GM19467 (cell line): ENCODE data around the gene HHEX.

ENCODE experiments used
- ATAC-seq: cut with Tn5 transposase; IDR thresholded peaks from one replicate; pipeline ENCODE4 v1.9.1; 2021; ENCODE audit warnings: mild to moderate bottlenecking, moderate library complexity; ENCODE audit not compliant: unreplicated experiment

The HHEX gene

DNA sequence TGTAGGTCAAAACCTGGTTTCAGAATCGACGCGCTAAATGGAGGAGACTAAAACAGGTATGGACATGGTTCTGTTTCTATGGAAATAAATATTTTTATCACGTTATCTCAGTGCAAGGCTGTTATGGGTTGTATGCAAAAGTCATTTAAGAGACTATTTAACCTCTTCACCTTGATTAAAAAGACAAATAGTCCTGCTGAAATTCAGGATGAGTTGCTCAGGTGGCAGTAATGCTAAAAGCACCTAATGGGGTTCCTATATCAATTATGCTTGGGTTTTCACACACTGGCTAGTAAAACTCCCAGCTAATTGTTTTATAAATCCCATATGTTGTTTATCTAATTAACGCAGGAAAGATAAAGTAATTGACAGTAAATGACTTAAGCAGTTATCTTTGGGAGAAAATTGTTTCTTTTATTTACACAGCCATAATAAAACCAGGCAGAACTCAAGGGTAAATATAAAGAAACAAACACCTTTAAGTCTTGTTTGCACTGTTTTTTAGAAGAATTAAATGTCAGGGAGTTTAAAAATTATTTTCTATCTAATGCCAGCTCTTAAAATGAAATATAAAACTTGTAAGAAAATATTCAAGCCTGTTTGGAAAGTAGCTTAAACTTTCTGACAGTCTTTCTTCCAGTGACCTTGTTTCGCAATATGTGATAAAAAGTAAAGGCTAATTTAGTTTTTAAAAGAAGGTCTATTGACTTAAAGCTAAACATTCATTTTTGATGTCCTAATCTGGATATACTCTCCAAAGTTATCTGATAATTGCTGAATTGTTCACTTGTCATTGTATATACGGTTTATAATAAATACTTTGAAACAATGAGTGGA, 3.2 kb downstream of the HHEX start:
- no peak for ATAC-seq

DNA sequence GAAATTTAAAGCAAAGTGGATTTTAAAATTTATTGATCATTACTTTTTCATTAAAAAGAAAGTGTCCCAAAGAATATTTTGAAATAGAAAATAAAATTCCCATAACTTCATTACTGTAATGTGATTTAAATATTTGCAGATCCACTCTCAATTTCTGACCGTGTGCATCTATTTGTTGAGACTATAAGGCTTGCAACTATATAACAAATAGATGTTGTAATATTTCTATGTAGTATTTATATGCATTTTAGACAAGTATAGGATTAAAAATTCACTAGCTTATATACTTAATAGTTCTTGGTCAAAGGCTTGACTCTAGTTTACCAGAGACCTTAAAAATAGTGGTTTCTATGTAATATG, 3.8 kb downstream of the HHEX start:
- ATAC-seq = no peak

DNA sequence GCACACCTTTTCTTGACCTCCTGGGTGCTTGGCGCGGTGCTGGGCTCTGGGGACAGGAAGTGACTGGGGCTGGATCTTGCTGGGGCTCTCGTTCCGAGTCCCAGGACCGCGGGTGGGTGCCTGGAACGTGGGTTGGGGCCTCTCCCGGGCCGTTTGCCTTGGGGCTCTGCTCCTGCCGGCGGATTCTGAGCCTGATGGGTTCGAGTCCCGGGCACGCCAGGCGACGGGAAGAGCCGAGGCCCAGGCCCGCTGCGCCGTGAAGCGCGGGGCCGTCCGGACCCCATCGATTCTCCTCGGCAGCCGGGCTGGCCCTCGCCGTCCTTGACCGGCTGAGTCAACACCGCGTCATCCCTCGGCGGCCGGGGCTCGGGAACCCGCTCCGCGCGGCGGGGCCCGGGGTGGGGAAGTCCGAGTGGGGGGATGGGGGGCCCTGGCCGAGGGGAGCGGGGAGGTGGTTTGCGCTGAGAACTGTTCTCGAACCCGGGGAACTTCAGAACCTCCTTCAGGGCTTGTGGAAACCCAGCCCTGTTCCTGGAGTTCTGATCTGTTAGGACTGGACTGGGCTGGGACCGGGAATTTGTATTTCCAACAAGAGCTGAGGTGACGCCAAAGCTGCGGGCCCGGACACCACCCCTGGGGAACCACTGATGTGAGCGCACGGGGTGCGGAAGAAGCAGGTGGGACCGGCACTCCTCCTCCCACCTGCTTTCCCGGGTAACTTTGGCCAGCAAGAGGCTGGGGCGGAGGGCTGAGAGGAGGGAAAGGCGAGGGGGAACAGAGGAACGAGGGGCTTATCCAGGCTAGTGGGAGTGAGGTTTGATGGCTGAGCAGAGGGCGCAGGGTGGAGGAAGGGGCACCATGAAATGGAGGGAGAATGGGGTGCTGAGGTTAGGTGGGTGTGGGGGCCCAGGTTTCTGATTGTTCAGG, 6.2 kb downstream of the HHEX start:
- ATAC-seq = no peak

DNA sequence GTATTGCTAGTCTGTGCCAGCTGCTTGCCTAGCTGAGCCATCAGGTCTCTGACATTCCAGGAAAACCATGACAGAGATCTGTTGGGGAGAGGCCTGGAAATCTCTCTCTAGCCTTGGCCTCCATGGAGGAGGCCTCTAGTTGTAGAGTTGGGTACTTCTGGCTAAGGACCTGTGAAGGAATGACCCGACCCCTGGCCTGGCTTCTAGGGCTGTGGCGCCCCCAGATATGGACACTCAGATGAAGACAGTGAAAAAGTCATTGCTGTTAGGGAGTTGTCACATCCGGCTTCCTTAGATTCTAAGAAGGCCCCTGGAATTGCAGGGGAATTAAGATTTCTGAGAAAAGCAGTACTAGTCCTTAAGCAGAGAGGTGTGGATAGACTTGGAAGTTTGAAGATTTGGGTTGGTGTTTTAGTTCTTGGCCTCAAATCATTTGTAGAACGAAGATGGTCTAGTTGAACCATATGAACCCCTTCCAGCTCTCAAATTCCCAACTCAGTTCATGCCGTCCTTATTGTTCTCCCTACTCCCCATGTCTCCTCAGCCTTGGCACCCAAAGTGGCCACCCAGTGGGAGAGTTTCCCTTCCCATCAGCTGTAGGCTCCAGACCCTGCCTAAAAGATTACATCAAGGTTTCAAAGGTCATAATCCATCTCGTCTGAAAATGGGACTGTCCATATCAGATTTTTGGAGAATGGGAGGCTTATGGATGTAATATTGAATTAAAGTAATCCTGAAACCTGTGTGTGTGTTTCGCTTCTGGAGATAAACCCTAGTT, 7.0 kb downstream of the HHEX start:
- ATAC-seq = no peak

DNA sequence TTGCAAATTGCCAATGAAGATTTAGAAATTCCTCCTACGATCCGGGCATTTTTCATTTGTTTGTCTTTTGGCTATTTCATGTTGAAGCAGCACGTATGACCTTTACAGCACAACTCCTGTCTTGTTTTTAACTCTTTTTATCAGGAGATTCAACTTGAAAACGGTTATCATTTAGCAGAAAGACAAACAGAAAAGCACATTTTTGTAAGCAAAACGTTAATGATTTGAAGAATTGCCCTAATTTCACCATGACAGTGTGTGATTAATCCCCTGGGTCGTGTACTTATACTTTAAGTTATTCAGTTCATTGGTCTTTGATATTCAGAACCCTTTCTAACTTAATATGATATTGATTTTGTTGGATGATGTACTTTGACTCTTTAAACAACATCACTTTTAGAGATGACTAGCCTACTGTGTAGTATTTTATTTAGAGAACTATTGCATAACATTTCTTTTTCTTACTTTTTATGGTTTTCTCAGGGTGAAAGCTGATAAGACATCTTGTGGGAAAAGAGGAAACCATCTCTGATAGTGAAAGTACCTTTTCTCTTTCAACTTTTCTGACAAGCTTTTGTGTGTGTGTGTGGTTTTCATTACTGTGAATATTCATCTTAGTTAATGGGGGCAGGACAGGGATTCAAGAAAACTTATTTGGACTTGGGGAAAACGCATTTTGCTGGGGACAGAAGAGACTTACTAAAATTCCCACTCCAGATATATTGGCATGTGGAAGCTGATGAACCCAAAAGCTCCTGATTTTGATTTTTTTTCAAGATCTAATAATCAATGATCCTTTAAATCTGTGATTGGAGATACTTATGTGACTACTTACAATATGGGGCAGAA, 8.1 kb downstream of the HHEX start:
- ATAC-seq = no peak

DNA sequence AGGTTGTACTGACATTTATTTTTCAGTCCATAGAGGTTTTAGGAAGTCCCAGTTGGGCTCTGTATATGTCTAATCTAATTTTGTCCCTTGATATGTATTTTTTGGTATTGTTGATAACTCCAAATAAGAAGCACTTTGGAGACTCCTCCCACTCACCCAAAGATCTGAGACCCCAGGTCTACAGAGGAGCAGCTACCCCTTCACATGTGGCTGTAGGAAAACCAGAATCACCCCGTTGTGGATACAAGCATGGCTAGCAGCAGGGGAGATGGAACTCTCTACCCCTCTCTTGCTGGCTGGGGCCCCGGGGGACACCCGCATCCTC, 9.4 kb downstream of the HHEX start:
- ATAC-seq = no peak

DNA sequence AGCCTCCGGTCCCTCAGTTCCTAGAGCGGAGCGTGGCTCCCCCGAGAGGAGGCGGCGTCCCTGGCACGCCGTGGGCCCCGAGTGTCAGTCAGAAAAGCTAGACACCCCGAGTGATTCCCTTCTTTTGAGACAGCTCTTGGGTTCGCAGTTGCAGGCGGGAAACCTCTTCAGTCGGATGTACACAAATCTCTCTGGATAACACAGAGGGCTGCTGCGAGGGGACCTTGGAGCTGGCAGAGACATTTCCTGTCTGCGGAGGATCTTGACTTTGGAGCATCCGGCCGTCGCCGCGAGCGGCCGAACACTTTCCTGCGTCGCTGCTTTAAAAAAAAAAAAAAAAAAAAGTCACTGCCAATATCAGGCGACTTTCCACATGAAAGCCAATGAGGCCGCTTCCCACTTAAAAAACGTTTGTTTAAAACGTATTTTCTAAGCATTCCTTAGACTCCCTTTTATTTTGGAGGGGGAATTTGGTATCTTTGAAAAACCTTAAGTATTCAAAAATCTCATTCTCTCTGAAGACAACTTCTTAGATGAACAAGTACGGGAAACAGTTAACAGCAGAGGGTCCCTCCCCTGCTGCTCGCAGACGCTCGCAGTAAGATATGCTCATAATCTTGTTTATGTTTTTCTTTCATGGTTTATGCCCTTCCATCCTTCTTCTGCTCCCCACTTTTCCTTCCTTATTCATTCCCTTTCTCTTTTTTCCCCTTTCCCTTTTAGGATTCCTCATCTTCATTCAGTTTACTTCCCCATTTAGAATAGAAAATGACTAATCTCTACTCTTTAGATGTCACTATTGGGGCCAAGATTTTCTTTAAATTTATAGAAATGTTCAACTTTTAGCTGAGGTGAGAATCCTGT, 10.0 kb downstream of the HHEX start:
- ATAC-seq = no peak

DNA sequence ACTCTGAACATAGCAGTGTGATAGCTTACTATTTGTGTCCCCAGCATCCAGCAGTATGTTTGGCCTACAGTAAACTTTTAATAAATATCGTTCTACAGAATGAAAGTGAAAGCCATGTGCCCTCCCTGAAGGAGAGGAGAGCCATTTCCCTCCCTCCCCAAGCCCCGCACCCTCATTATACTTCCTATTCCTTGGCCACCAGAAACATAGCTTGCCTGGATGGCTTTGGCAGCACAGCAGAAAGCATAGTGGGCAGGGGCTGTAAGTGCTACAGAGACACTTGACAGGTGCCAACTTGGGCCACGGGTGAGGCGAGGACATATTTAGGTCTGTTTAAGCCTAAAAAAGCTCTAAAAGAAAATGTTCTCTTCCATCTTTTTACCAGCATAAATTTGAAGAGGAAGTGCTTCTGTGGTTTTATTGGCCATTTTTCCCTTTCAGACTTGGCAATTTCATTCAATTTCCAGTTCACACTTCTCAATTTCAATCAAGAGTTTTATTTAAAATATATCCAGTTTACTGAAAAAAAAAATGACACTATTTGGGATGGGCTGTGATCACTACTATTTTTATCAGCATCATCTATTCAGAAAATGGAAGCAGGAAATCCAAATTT, 12.7 kb downstream of the HHEX start:
- ATAC-seq = no peak

DNA sequence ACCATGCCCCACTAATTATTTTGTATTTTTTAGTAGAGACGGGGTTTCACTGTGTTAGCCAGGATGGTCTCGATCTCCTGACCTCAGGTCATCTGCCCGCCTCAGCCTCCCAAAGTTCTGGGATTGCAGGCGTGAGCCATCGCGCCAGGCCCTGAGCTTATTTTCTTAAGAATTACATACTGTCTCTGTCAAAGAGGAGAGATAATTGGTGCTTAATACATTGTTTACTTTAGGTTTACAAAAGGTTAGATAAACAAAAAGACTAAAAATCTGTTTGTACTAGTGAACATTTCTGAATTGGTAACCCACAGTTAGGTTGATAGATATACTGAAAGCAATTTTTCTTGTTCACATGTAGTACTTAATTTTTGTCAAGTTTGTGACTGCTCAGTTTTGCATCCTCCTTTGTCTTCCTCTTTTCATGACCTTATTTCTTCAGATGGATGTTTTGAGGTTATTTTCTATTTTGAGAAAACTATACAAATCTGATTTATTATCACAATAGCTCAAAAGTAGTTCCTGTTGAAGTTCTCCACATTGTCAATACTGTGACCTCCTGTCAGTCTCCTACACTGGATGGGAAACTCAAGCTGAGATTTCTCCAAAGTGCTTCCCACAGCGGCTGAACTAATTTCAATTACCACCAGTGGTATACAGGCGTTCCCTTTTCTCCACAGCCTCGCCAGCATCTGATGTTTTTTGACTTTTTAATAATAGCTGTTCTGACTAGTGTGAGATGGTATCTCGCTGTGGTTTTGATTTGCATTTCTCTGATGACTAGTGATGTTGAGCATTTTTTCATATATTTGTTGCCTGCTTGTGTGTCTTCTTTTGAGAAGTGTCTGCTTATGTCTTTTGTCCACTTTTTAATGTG, 22.5 kb downstream of the HHEX start:
- ATAC-seq = no peak

DNA sequence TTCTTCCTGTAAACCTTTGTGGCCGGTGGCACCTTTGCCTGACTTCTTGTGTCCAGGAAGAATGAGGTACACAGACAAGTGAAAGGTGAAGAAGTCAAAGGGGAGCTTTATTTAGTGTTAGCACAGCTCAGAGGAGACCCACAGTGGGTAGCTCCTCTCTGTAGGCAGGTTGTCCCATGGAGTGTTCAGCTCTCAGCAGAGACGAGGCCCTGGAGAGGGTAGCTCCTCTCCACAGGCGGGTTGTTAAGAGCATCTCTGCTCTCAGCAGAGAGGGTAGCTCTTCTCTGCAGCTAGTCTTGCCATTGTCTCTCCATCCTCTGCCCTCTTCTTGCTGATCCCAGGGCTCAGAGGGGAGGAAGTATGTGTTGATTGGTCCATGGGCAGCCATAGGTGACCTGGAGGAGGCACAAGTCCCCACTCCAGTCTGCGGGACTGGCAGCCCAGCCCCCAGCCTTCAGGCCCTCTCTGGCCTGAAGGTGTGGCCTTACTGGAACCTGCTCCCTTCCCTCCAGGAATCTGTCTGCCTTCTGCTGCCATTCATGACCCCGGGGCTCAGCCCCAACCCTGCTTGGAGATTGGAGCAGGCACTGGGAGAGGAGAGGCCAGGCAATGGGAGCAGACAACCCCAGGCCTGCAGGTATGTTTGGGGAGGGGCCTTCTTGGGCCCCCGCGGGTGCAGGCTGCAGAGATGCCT, 24.5 kb downstream of the HHEX start:
- ATAC-seq = no peak

DNA sequence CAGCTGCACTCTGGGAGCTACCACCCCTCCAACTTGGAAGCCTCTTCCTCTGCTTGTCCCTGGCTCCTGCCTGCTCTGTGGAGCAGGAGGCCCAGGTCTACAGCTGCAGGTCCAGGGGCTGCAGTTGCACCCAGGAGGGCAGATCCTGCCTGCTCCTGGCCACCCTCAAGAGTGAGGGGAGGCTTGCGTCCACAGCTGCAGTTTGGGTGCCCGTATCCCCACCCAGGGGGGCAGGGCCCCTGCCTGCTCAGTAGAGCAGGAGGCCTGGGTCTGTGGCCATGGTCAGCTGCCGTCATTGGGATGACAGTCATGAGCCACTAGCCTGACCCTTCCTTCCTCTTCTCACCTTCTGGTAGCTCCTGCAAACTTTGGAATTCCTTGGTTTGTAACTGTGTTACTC, 25.1 kb downstream of the HHEX start:
- ATAC-seq = no peak

DNA sequence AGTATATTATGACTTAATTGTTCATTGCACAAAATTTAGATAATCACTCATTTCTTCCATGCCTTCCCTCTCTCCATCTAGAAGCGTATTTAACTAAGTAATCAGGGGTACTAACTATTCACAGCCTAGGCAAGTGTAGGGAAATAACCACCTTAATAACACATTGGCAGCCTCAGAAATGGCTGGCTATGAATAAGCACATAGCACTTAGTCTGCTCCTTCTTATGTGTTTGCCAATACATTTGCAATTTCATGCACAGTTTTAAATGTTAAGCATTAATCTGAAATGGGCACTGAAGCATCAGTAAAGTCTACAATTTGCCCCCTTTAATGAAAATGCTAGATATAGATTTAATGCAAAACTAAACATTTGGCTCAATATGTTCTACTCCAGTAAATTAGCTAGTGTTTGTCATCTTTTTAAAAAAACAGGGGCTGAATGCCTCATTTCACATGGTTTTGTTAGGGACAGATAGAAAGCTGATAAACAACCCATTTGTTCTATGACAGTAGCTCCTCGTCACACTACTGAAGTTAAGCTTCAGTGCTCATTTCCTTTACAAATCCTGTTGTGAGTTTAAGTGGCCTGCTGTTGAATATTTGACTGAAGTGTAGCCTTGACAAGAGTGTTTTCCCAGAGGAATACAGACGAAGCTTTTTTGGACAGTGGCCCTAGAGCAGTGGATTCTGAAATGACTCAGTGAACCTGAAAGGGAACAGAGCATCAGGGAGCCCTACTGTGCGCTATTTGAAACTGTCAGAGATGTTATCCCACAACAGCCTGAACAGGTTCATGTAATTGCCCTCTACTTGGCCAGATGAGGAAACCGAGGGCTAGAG, 30.5 kb downstream of the HHEX start:
- no peak for ATAC-seq

DNA sequence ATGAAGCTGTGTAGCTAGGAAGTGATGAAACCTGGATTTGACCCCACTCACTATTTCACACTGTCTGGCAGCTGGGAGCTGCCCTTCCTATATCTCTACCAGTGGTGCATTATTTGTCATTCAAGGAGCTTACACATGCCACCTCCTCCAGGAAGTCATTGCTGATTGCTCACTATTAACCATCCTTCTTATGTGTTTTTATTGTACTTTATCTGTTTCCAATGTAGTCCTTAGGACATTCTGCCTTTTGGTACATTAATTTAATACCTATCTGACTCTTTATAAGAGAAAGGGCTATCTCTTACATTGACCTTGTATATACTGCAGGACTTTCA, 31.0 kb downstream of the HHEX start:
- no peak for ATAC-seq

DNA sequence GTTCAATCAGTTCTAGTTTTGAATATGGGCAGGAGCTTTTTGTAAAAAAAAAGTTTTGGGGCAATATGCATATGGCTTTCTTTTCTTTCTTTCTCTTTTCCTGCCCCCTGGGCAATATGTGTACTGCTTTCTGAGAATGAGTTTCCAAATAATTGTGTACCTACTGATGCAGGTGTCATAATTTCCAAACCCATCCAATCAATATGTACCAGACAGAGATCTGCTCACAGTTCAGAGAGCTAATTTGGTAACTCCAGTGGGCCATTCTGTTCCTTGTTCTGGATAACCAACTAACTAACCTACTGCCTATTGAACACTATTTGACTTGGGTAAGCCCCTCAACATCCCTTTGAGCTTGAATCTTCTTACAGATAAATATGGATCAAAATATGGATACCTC, 32.6 kb downstream of the HHEX start:
- ATAC-seq = no peak

DNA sequence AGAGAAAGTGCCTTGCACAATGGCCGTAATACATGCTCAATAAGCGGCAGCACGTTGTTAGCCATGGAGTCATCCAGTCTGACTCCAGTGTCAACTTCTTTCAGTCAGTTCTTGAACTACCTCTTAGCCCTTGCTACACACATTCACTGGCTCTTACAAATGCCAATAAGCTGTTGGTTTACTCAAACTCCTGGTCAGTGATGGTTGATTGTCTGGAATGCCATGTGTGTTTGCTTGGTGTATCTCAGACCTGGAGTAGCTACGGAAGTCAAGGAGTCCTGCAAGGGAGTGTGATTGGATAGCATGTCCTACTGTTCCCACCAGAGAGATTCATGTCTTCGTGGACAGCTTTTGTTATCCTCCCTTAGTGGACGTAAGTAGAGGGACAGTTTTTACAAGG, 37.4 kb downstream of the HHEX start:
- ATAC-seq = no peak

DNA sequence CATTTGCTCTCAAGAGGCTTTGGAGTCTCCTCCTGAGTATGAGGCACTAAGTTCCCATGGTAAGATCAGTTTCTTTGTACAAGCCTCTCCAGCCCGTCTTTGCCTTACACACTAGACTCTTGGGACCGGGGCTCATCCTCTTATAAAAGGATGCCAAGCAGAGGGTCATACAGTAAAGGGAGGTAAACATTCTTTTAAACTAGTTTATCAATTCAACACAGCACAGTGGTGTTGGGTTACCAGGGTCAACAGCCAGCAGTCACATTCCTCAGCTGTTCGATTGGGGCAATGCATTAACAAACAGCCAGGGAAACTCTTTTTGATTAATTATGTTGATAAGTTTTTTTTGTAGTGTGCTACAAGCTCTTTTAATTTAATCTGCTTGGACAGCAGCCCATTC, 37.8 kb downstream of the HHEX start:
- no peak for ATAC-seq

DNA sequence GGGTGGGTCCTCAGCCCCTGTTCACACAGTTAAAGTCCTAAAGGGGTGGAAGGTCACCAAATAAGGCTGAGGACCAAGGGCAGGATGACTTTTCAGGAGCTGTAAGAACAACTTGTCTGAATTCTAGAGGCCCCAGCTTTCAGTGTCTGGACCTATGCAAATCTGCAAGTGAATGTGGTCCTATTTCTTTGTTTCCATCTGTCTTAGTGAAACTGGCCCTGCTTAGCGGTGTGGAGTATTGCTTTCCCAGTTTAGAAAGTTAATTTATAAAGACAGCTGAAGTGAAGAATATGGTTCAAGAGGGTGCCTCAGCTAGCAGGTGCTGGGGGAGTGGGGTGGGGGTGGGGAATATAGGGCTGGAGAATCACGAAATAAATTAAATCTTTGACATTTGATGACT, 40.1 kb downstream of the HHEX start:
- peak; percentile 83 for ATAC-seq
